NCI-H2029 treated with DMSO at 0.1 percent for 48 hours (cell line): ENCODE measurements around the gene TIMM29.
"Not testable (repeated sequence)": the region's sequence is repeated elsewhere in the genome, so short reads cannot be mapped to it uniquely, and the experiment has no call there.

ENCODE experiments used
- DNase-seq: peaks from one replicate; lab custom pipeline; 2025; lab: John Stamatoyannopoulos, UW

Gene TIMM29

GRCh38 chr19:10943412-10943811 lies 14.8 kb downstream of the TIMM29 start:
- not testable (repeated sequence) for DNase-seq

DNA sequence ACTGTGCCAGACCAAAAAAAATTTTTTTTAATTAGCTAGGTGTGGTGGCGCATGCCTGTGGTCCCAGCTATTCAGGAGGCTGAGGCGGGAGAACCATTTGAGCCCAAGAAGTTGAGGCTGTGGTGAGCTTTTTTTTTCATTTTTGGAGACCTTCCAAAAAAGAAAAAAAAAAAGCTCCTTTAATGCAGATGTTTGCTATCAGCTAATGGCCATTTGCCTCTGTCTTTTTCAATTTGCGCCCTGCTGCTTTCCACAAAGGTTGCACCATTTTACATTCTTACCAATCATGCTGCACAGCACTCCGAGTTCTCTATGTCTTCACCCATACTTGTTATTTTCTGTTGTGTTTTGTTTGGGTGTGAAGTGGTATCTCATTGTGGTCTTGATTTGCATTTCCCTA lies 16.7 kb downstream of the TIMM29 start:
- no peak for DNase-seq

DNA sequence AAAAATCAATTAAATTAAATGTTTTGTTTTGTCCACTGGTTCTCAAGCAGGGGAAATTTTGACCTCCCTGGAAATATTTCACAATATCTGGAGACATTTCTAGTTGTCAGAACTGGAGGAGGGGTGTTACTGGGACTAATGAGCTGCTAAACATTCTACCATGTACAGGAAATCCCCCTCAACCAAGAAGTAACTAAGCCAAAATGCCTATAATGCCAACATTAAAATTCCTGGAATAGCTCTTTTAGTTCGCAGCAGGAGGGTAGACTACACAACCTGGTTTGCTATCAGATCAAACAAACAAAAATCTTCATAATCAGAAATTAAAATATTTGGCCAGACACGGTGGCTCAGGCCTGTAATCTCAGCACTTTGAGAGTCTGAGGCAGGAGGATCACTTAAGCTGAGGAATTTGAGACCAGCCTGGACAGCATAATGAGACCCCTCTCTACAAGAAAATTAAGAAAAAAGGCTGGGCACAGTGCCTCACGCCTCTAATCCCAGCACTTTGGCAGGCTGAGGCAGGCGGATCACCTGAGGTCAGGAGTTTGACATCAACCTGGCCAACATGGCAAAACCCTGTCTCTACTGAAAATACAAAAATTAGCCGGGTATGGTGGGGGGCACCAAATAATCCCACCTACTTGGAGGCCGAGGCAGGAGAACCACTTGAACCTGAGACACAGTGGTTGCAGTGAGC lies 18.5 kb downstream of the TIMM29 start:
- no peak for DNase-seq

GRCh38 chr19:10952809-10953208 lies 24.2 kb downstream of the TIMM29 start:
- peak; percentile 35 for DNase-seq

DNA sequence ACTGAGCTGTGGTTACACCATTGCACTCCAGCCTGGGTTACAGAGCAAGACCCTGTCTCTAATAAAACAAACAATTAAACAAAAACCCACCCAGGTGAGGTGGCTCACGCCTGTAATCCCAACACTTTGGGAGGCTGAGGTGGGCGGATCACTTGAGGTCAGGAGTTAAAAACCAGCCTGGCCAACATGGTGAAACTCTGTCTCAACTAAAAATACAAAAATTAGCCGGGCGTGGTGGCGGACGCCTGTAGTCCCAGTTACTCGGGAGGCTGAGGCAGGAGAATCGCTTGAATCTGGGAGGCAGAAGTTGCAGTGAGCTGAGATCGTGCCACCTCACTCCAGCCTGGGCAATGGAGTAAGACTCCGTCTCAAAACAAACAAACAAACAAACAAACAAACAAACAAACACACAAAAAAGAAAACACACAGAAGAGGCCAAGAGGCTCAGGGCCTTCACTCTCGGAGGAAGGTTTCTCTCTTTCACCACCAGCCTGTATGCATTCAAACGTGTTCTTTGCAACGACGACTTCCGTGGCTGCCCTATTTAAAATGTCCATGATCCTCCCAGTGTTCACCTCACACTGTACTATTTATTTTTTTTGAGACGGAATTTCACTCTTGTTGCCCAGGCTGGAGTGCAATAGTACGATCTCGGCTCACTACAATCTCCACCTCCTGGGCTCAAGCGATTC lies 30.8 kb downstream of the TIMM29 start:
- not testable (repeated sequence) for DNase-seq

GRCh38 chr19:10960314-10961072 lies 31.9 kb downstream of the TIMM29 start, which contains the start of gene SMARCA4:
Gene SMARCA4, plus strand, starts transcription at chr19:10961030. Its CDS starts 23,122 bp downstream, at chr19:10984152.
- peak; percentile 63 for DNase-seq

- DNase-seq, result no peak
Observed at GRCh38 chr19:10961073-10961860, 32.7 kb downstream of the TIMM29 start.

GRCh38 chr19:10962863-10963262 lies 34.3 kb downstream of the TIMM29 start:
- no peak for DNase-seq

GRCh38 chr19:10963865-10964264 lies 35.3 kb downstream of the TIMM29 start:
- DNase-seq, result no peak

GRCh38 chr19:10964903-10965302 lies 36.3 kb downstream of the TIMM29 start:
- no peak for DNase-seq

DNA sequence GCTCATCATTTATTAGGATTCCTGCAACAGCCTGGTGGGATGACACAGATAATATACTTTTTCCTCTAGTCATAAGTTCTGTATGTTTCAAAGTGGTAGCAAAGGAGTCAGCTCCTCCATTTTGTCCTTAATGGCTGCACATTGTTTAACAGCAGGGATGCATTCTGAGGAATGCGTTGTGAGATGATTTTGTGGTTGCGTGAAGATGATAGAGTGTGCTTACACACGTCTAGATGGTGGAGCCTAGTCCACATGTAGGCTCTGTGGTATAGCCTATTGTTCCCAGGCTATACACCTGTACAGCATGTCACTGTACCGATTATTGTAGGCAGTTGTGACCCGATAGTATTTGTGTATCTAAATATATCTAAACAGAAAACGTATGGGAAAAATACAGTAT lies 36.8 kb downstream of the TIMM29 start:
- no peak for DNase-seq

DNA sequence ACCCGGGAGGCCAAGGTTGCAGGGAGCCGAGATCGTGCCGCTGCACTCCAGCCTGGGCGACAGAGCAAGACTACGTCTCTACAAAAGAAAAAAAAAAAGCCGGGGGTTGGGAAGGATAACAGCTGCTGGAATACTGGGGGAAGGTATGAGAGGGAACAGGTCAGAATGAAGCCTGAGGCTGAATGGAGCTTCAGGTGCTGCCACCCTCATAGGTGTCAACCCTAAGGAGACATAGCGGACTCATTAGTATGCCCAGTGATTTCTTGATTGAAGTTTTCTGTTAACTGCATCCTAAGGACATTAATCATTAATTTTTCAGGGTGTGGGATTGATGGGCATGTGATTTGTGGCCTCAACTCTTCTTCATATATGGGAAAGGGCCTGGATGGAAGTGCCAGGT lies 38.2 kb downstream of the TIMM29 start:
- no peak for DNase-seq

DNA sequence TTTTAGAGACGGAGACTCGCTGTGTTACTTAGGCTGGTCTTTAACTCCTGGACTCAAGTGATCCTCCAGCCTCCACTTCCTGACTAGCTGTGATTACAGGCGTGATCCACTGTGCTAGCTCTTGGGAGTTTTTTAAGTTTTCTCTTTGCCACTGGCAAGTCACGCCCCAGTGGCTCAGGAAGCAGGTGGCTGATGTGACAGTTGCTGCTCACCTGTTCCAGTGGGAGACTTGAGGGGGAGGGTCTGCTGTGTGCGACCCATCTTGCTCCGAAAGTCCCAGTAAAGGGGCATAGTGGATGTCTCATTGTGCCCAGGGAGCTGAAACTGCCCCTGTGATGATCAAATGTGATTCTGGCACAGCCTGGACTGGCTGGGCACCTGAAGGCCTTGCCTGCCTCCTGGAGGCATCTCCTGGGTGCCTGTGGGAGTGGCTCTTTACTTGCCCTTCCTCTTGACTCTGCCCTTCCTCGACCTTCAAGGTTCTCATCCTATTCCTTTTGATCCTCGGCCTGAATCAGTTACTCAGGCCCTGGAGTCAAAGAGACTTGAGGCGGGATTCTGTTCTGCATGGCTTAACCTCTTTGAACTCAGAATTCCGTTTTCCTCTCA lies 40.0 kb downstream of the TIMM29 start:
- no peak for DNase-seq

GRCh38 chr19:10971107-10971726 lies 42.6 kb downstream of the TIMM29 start:
- no peak for DNase-seq

DNA sequence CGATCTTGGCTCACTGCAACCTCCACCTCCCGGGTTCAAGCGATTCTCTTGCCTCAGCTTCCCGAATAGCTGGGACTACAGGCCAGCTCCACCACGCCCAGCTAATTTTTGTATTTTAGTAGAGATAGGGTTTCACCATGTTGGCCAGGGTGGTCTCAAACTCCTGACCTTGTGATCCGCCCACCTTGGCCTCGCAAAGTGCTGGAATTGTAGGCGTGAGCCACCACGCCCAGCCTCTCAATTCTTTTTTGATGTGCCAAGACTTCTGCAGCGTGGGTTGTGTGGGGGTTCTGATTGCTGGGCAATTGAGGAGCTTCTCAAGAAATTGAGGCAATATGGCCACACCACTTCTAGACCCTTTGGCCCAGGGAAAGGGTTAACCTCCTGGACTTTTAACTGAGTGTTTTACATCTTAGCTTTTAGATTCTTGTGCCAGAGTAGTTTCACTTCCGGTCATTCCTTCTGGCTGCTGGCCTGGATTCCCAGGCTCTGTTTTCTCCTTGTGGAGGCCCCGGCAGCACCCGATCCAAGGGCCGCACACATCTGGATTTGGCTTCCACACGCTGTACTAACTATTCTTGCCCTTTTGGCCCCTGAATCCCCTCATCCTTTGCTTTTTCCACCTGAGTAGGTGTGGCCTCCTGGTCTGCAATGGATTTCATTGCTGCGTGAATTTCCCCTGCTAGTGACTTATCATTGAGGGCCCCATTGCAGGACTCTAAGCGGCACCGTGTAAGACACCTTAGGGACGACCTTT lies 46.9 kb downstream of the TIMM29 start:
- no peak for DNase-seq

DNA sequence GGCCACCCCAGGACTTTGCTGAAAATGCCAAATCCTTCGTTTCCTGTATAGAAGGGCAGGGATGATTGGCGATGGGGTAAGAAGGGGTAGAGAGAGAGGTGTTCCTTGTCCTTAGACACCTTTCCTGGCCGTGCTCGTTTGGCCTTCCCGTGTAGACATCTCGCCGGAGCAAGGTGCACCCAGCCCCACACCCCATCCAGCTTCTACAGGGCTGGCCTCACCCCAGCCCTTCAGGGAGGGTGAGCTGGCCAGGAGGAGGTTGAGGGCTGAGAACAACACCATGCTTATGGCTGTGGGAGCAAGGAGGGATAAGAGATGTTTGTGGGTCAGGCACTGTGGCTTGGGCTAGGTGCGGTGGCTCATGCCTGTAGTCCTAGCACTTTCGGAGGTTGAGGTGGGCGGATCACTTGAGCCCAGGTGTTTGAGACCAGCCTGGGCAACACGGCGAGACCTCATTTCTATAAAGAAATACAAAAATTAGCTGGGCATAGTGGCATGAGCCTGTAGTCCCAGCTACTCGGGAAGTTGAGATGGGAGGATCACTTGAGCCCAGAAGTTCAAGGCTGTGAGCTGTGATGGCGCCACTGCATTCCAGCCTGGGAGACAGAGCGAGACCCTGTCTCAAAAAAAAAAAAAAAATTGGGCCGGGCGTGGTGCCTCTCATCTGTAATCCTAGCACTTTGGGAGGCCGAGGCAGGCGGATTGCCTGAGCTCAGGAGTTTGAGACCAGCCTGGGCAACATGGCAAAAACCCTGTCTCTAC lies 47.7 kb downstream of the TIMM29 start:
- no peak for DNase-seq

DNA sequence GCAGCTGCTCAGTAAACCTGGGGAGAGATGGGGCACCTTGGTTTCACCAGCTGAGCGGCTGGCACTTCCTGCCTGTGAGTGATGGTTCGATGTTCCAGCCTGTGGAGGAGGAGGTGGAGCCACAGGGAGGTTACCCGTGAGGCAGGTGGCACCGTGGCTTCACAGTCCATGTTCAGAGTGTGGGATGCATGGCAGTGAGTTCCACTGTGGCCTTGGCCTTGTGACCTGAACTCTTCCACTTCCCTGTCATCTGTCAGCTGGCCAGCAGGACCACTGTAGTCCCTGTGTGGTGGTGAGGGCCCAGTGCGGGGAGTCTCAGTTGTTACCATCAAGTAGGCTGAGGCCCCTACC lies 49.1 kb downstream of the TIMM29 start:
- DNase-seq, result no peak
